IMR-90 (cell line): ENCODE measurements around the gene PRODH2. TPM values are rescaled to one million over a fixed set of nuclear protein-coding genes. Genes with fewer than 3 reads are reported as not detected.

Source experiments
- ATAC-seq: fragments of 200-7000 bp; cut with Tn5 transposase; 2 replicates; pipeline ENCODE4 v1.9.1; 2020; ENCODE audit warnings: low read depth, mild to moderate bottlenecking, moderate library complexity
- BruUV-seq: library from RNA; stranded (reverse); fragments of 400-500 nt; replicated peaks from 2 replicates; lab custom pipeline; 2021; lab: Mats Ljungman, UMichigan
- CTCF ChIA-PET: fragments of 300-600 bp; formaldehyde crosslinking; extraction: SDS; loops from one replicate; lab custom pipeline; 2021; ENCODE audit warnings: antibody characterized with exemption; lab: Yijun Ruan, JAX
- POLR2A ChIA-PET: fragments of 300-600 bp; sonication (Branson Sonifier 250); formaldehyde crosslinking; loops from one replicate; lab custom pipeline; 2022; ENCODE audit warnings: antibody characterized with exemption; ENCODE audit not compliant: unreplicated experiment; lab: Charles Lee
- DNase-seq: peaks from one replicate; pipeline ENCODE4 v3.0.0; 2013
- H2AFZ ChIP-seq: replicated peaks from 2 replicates; pipeline ENCODE3; 2013; ENCODE audit warnings: low read length, mild to moderate bottlenecking; ENCODE audit not compliant: poor library complexity
- H2AK5ac ChIP-seq: 2 replicates; pipeline ENCODE4 v1.6.1; 2013; ENCODE audit warnings: low read depth, low read length, inconsistent platforms
- H2AK9ac ChIP-seq: replicated peaks from 2 replicates; pipeline ENCODE3; 2013; ENCODE audit warnings: mild to moderate bottlenecking, low read depth, low read length, moderate library complexity; ENCODE audit not compliant: poor library complexity
- H2BK120ac ChIP-seq: 2 replicates; pipeline ENCODE4 v1.6.1; 2013; ENCODE audit warnings: low read depth, low read length, inconsistent platforms
- H2BK15ac ChIP-seq: 3 replicates; pipeline ENCODE4 v1.6.1; 2013; ENCODE audit warnings: low read depth, low read length, inconsistent platforms
- H2BK20ac ChIP-seq: 2 replicates; pipeline ENCODE4 v1.6.1; 2013; ENCODE audit warnings: low read depth, mild to moderate bottlenecking, inconsistent platforms, low read length, moderate library complexity
- H2BK5ac ChIP-seq: 2 replicates; pipeline ENCODE4 v1.6.1; 2013; ENCODE audit warnings: mild to moderate bottlenecking, low read depth, low read length, inconsistent platforms; ENCODE audit not compliant: poor library complexity, severe bottlenecking
- H3K14ac ChIP-seq: replicated peaks from 2 replicates; pipeline ENCODE4 v1.6.1; 2013; ENCODE audit warnings: low read depth, low read length, inconsistent platforms
- H3K18ac ChIP-seq: 2 replicates; pipeline ENCODE4 v1.6.1; 2013; ENCODE audit warnings: low read depth, low read length, control low read depth
- H3K23ac ChIP-seq: 2 replicates; pipeline ENCODE4 v1.6.1; 2013; ENCODE audit warnings: low read depth, low read length, inconsistent platforms
- H3K27ac ChIP-seq: 2 replicates; pipeline ENCODE4 v1.5.1; 2013; ENCODE audit warnings: mild to moderate bottlenecking, control low read depth, low read length; ENCODE audit not compliant: insufficient read depth
- H3K27me3 ChIP-seq: 2 replicates; pipeline ENCODE4 v1.6.1; 2013; ENCODE audit warnings: low read length; ENCODE audit not compliant: control insufficient read depth, insufficient read depth
- H3K36me3 ChIP-seq: 2 replicates; pipeline ENCODE4 v1.6.1; 2013; ENCODE audit warnings: low read length, mixed read lengths; ENCODE audit not compliant: control insufficient read depth, insufficient read depth
- H3K4ac ChIP-seq: 2 replicates; pipeline ENCODE4 v1.6.1; 2013; ENCODE audit warnings: low read depth, low read length, inconsistent platforms
- H3K4me1 ChIP-seq: 2 replicates; pipeline ENCODE4 v1.6.1; 2013; ENCODE audit warnings: low read length, mixed read lengths; ENCODE audit not compliant: control insufficient read depth, insufficient read depth
- H3K4me2 ChIP-seq: 2 replicates; pipeline ENCODE4 v1.6.1; 2013; ENCODE audit warnings: low read depth, mild to moderate bottlenecking, control low read depth, low read length, moderate library complexity
- H3K4me3 ChIP-seq: 2 replicates; pipeline ENCODE4 v1.5.1; 2013; ENCODE audit warnings: low read depth, mild to moderate bottlenecking, control low read depth, low read length, moderate library complexity; ENCODE audit not compliant: insufficient read depth
- H3K56ac ChIP-seq: 2 replicates; pipeline ENCODE4 v1.6.1; 2013; ENCODE audit warnings: low read length, inconsistent platforms; ENCODE audit not compliant: insufficient read depth; ENCODE audit errors: extremely low read depth
- H3K79me1 ChIP-seq, 2 experiments: 2 replicates each; pipeline ENCODE4 v1.6.1; 2013; ENCODE audit warnings: low read length in 2 of 2, inconsistent platforms in 1 of 2, low read depth in 1 of 2
- H3K9ac ChIP-seq: 2 replicates; pipeline ENCODE4 v1.6.1; 2013; ENCODE audit warnings: low read depth, low read length, control low read depth
- H3K9me1 ChIP-seq: 2 replicates; pipeline ENCODE4 v1.6.1; 2013; ENCODE audit warnings: low read length, inconsistent platforms; ENCODE audit not compliant: insufficient read depth
- H3K9me3 ChIP-seq: 2 replicates; pipeline ENCODE4 v1.6.1; 2013; ENCODE audit warnings: low read length; ENCODE audit not compliant: control insufficient read depth, insufficient read depth
- H4K20me1 ChIP-seq: 2 replicates; pipeline ENCODE4 v1.6.1; 2013; ENCODE audit warnings: low read length, inconsistent platforms; ENCODE audit not compliant: insufficient read depth
- H4K5ac ChIP-seq: 2 replicates; pipeline ENCODE4 v1.6.1; 2013; ENCODE audit warnings: mild to moderate bottlenecking, low read depth, low read length, control low read depth
- H4K8ac ChIP-seq, 2 experiments: 2 replicates each; pipeline ENCODE4 v1.6.1; 2013; ENCODE audit warnings: low read depth in 2 of 2, low read length in 2 of 2, control low read depth in 1 of 2, inconsistent platforms in 1 of 2
- H4K91ac ChIP-seq: 2 replicates; pipeline ENCODE4 v1.6.1; 2013; ENCODE audit warnings: low read depth, low read length, inconsistent platforms; ENCODE audit not compliant: insufficient read depth
- BHLHE40 ChIP-seq: fragments of 150-350 bp; IDR thresholded peaks from 2 replicates; pipeline ENCODE4 v1.6.1; 2016; ENCODE audit warnings: mild to moderate bottlenecking, low read depth, low read length
- CEBPB ChIP-seq: IDR thresholded peaks from 2 replicates; pipeline ENCODE4 v1.6.1; 2012; ENCODE audit warnings: low read depth, low read length, improper control_type of control experiment
- CHD1 ChIP-seq: IDR thresholded peaks from 2 replicates; pipeline ENCODE4 v1.6.1; 2012; ENCODE audit warnings: low read depth, low read length, improper control_type of control experiment
- CTCF ChIP-seq: conservative IDR thresholded peaks from 2 replicates; pipeline ENCODE4 v1.5.1; 2012; ENCODE audit warnings: mild to moderate bottlenecking, low read depth, low read length, improper control_type of control experiment
- ELK1 ChIP-seq: fragments of 150-350 bp; IDR thresholded peaks from 2 replicates; pipeline ENCODE4 v1.6.1; 2016; ENCODE audit warnings: low read depth, mild to moderate bottlenecking, low read length, moderate library complexity, borderline replicate concordance
- MAFK ChIP-seq: IDR thresholded peaks from 2 replicates; pipeline ENCODE4 v1.6.1; 2012; ENCODE audit warnings: low read depth, low read length, improper control_type of control experiment
- MAZ ChIP-seq: IDR thresholded peaks from 2 replicates; pipeline ENCODE4 v1.6.1; 2012; ENCODE audit warnings: low read depth, mild to moderate bottlenecking, low read length, improper control_type of control experiment, moderate library complexity, borderline replicate concordance
- MXI1 ChIP-seq: IDR thresholded peaks from 2 replicates; pipeline ENCODE4 v1.6.1; 2012; ENCODE audit warnings: low read depth, mild to moderate bottlenecking, low read length, moderate library complexity, borderline replicate concordance
- NFE2L2 ChIP-seq: fragments of 150-350 bp; IDR thresholded peaks from 2 replicates; pipeline ENCODE4 v1.6.1; 2016; ENCODE audit warnings: low read depth, mild to moderate bottlenecking, low read length
- POLR2A ChIP-seq: IDR thresholded peaks from 2 replicates; pipeline ENCODE4 v1.6.1; 2012; ENCODE audit warnings: mild to moderate bottlenecking, low read depth, low read length
- RCOR1 ChIP-seq: IDR thresholded peaks from 2 replicates; pipeline ENCODE4 v1.6.1; 2012; ENCODE audit warnings: mild to moderate bottlenecking, low read length, improper control_type of control experiment; ENCODE audit not compliant: insufficient replicate concordance
- RFX5 ChIP-seq: IDR thresholded peaks from 2 replicates; pipeline ENCODE4 v1.8.0; 2012; ENCODE audit warnings: low read depth, mild to moderate bottlenecking, low read length, moderate library complexity
- SMC3 ChIP-seq: fragments of 150-350 bp; IDR thresholded peaks from 2 replicates; pipeline ENCODE4 v1.6.1; 2016; ENCODE audit warnings: low read depth, mild to moderate bottlenecking, antibody characterized with exemption, low read length, moderate library complexity
- USF2 ChIP-seq: fragments of 150-350 bp; IDR thresholded peaks from 2 replicates; pipeline ENCODE4 v1.6.1; 2017; ENCODE audit warnings: mild to moderate bottlenecking, antibody characterized with exemption, low read length, low read depth
- WGBS, 2 experiments: methylation state at CpG; one replicate each; pipeline versions ENCODE4 v1.1.5 to v1.1.7; 2013; ENCODE audit warnings: missing lambda C conversion rate in 2 of 2; ENCODE audit not compliant: insufficient read length in 1 of 2; ENCODE audit errors: extremely low coverage in 2 of 2; 5-methylcytosine and 5-hydroxymethylcytosine counted together
- dilution Hi-C: fragments of 300-500 bp; cut with HindIII; formaldehyde crosslinking; loops from one replicate; pipeline ENCODE4 v1.14.3; 2018; ENCODE audit warnings: low sequenced_read_pairs; ENCODE audit not compliant: unreplicated experiment
- in situ Hi-C: fragments of 300-500 bp; cut with MboI; formaldehyde crosslinking; loops from 3 replicates; pipeline ENCODE4 v1.14.3; 2019; ENCODE audit warnings: low sequenced_read_pairs, inconsistent platforms, mixed read lengths
- intact Hi-C: fragments of 100-400 bp; cut with micrococcal nuclease; formaldehyde crosslinking; loops from 2 replicates; pipeline ENCODE4 v1.10.0; 2022
- polyA plus RNA-seq, 3 experiments: library from polyadenylated mRNA; depleted of rRNA; stranded (reverse); fragments of >200 nt; gene quantifications; 2 replicates each; pipeline ENCODE4 v1.2.3, GENCODE V29; 2012; ENCODE audit warnings: low replicate concordance in 1 of 3
- total RNA-seq: library from RNA; depleted of rRNA; stranded (reverse); fragments of >200 nt; gene quantifications from 2 replicates; pipeline ENCODE4 v1.2.3, GENCODE V29; 2012

The PRODH2 gene
- total and polyA plus RNA-seq, 2 of the 4 experiments (the other 2 are of a cell fraction): not detected

DNA sequence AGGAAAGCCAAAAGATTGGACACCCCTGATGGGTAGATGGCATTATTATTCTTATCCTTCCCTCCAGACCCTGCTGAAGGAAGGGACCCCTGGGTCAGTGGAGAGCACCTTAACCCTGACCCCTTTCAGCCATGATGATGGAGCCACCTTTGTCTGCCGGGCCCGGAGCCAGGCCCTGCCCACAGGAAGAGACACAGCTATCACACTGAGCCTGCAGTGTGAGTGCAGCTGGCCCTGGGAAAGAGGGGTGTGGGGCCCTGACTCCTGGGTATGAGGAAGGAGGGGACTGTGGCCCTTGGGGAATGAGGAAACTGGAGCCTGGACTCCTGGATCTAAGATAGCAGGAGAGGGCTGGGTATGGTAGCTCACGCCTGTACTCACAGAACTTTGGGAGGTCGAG lies 46.8 kb upstream of the PRODH2 start (continued):
- no peak for TF ChIP-seq SMC3

DNA sequence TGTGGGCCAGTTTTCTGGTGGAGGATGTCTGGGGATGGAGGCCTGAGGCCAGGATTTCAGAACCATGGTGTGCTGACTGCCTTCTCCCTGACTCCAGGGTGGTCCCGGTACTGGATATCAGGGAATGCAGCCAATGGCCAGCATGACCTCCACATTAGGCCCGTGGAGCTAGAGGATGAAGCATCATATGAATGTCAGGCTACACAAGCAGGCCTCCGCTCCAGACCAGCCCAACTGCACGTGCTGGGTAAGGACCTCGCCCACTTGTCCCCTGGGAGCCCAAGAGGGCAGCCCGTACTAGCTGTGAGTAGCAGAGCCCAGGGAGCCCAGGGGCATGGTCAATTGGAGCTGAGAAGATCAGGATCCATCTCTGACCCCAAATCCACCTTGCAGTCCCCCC lies 45.7 kb upstream of the PRODH2 start:
- H3K4me3 ChIP-seq: no peak overlapping the region
- H3K18ac ChIP-seq: no peak overlapping the region
- no peak overlapping the region for H3K56ac ChIP-seq
- dilution Hi-C loops: no loop called here
- H3K9ac ChIP-seq: no peak overlapping the region
- intact Hi-C loops: no loop called here
- no peak overlapping the region for H2BK5ac ChIP-seq
- H3K23ac ChIP-seq: no peak overlapping the region
- ChIA-PET POLR2A (no interaction called here), CTCF (no interaction called here)
- no peaks in the 10 kb centered on the region; the same call in 1 of the 2 replicates for H3K4me1 ChIP-seq
- H4K5ac ChIP-seq: no peak overlapping the region
- H3K27ac ChIP-seq: no peak overlapping the region
- H3K4me2 ChIP-seq: no peak overlapping the region
- no peak overlapping the region for H2BK15ac ChIP-seq
- no peaks in the 10 kb centered on the region for H3K79me1 ChIP-seq
- no peak overlapping the region for H3K14ac ChIP-seq
- no peaks in the 10 kb centered on the region for H3K9me3 ChIP-seq
- no peak overlapping the region for H4K91ac ChIP-seq
- H2BK120ac ChIP-seq: no peak overlapping the region
- H3K27me3 ChIP-seq: peaks cover 76% of the 10 kb centered on the region
- in situ Hi-C loops: no loop called here
- no peak for TF ChIP-seq CHD1
- no peak for TF ChIP-seq ELK1
- no peak for TF ChIP-seq SMC3
- no peak for TF ChIP-seq NFE2L2
- no peak for TF ChIP-seq CTCF
- TF ChIP-seq MXI1: no peak
- TF ChIP-seq RFX5: no peak
- no peak for TF ChIP-seq MAFK
- no peak for TF ChIP-seq CEBPB
- no peak for TF ChIP-seq RCOR1
- no peak for TF ChIP-seq POLR2A
- TF ChIP-seq USF2: no peak
- no peak for TF ChIP-seq BHLHE40
- no peak for TF ChIP-seq MAZ
- ATAC-seq: no peak
- H2AFZ ChIP-seq: no peak overlapping the region
- H3K36me3 ChIP-seq: no peaks in the 10 kb centered on the region
- no peak overlapping the region for H2BK20ac ChIP-seq
- H3K4ac ChIP-seq: no peak overlapping the region
- no peak for DNase-seq
- no peaks in the 10 kb centered on the region for H3K9me1 ChIP-seq
- no peak overlapping the region for H4K8ac ChIP-seq
- H2AK5ac ChIP-seq: no peak overlapping the region
- no peaks in the 10 kb centered on the region; the same call in 1 of the 2 replicates for H4K20me1 ChIP-seq
- peak overlapping the region; percentile 55 for H2AK9ac ChIP-seq
- WGBS, 2 experiments: 77% methylated on average over 3 of the region's 6 CpGs; no CpG with 5 or more reads in 1 of the 2 experiments
- BruUV-seq: no TSS peak
